NT2/D1 (cell line): Measurements from ENCODE around the gene NRTN.

Source experiments
- DNase-seq: peaks from one replicate; pipeline ENCODE4 v3.0.0-alpha.2; 2011; ENCODE audit warnings: low read depth, low spot score
- H3K27me3 ChIP-seq: 2 replicates; pipeline ENCODE4 v1.6.0; 2011; ENCODE audit warnings: mild to moderate bottlenecking; ENCODE audit not compliant: insufficient read length, insufficient read depth
- H3K36me3 ChIP-seq: 2 replicates; pipeline ENCODE4 v1.6.1; 2011; ENCODE audit warnings: mild to moderate bottlenecking, low read length, mixed read lengths; ENCODE audit not compliant: insufficient read depth, insufficient read length
- H3K4me1 ChIP-seq: 2 replicates; pipeline ENCODE4 v1.5.1; 2011; ENCODE audit not compliant: insufficient read depth, insufficient read length
- H3K4me3 ChIP-seq: 2 replicates; pipeline ENCODE4 v1.5.1; 2011; ENCODE audit warnings: low read depth; ENCODE audit not compliant: insufficient read length
- H3K9ac ChIP-seq: 2 replicates; pipeline ENCODE4 v1.6.0; 2011; ENCODE audit warnings: low read depth; ENCODE audit not compliant: insufficient read length
- H3K9me3 ChIP-seq: 2 replicates; pipeline ENCODE4 v1.5.1; 2011; ENCODE audit warnings: mild to moderate bottlenecking, low read length; ENCODE audit not compliant: insufficient read depth
- SUZ12 ChIP-seq: IDR thresholded peaks from 2 replicates; pipeline ENCODE4 v1.6.1; 2011; ENCODE audit not compliant: insufficient read length, insufficient read depth; ENCODE audit errors: extremely low read depth
- YY1 ChIP-seq: IDR thresholded peaks from 2 replicates; pipeline ENCODE4 v1.6.1; 2011; ENCODE audit not compliant: insufficient read length, insufficient read depth
- ZNF274 ChIP-seq: IDR thresholded peaks from 2 replicates; pipeline ENCODE4 v1.6.1; 2011; ENCODE audit warnings: mild to moderate bottlenecking, low read depth, low read length

The NRTN gene

GRCh38 chr19:5821521-5822180, 16.8 kb downstream of the NRTN start:
- DNase-seq: no peak
- no peaks in the 10 kb centered on the region for H3K36me3 ChIP-seq
- no peaks in the 10 kb centered on the region for H3K9me3 ChIP-seq
- peaks cover 10% of the 10 kb centered on the region for H3K4me1 ChIP-seq
- no peak overlapping the region for H3K4me3 ChIP-seq
- H3K9ac ChIP-seq: no peak overlapping the region
- no peak for TF ChIP-seq YY1
- TF ChIP-seq SUZ12: no peak
- no peaks in the 10 kb centered on the region for H3K27me3 ChIP-seq

GRCh38 chr19:5822181-5822844, 17.4 kb downstream of the NRTN start:
- H3K4me3 ChIP-seq: no peak overlapping the region
- H3K9ac ChIP-seq: peak overlapping the region; percentile 8
- no peaks in the 10 kb centered on the region for H3K9me3 ChIP-seq
- H3K27me3 ChIP-seq: no peaks in the 10 kb centered on the region
- H3K36me3 ChIP-seq: no peaks in the 10 kb centered on the region
- TF ChIP-seq ZNF274: no peak
- TF ChIP-seq SUZ12: no peak
- no peak for TF ChIP-seq YY1
- peaks cover 16% of the 10 kb centered on the region for H3K4me1 ChIP-seq
- no peak for DNase-seq

GRCh38 chr19:5823579-5824281, 18.9 kb downstream of the NRTN start:
- DNase-seq: no peak
- no peaks in the 10 kb centered on the region for H3K27me3 ChIP-seq
- no peaks in the 10 kb centered on the region for H3K36me3 ChIP-seq
- no peak overlapping the region for H3K4me3 ChIP-seq
- peaks cover 17% of the 10 kb centered on the region for H3K4me1 ChIP-seq
- H3K9me3 ChIP-seq: no peaks in the 10 kb centered on the region
- TF ChIP-seq YY1 (no peak), ZNF274 (no peak), SUZ12 (no peak)
- H3K9ac ChIP-seq: no peak overlapping the region

- H3K4me1 ChIP-seq: peaks cover 20% of the 10 kb centered on the region
- H3K9me3 ChIP-seq: no peaks in the 10 kb centered on the region
- no peak for DNase-seq
- H3K4me3 ChIP-seq: no peak overlapping the region
- no peaks in the 10 kb centered on the region for H3K27me3 ChIP-seq
- H3K36me3 ChIP-seq: no peaks in the 10 kb centered on the region
- peak overlapping the region; percentile 42 for H3K9ac ChIP-seq
- TF ChIP-seq YY1 (no peak), SUZ12 (no peak), ZNF274 (no peak)
Measured at GRCh38 chr19:5824751-5825150, 19.9 kb downstream of the NRTN start.

- peak overlapping the region; percentile 42 for H3K9ac ChIP-seq
- no peaks in the 10 kb centered on the region for H3K27me3 ChIP-seq
- H3K4me3 ChIP-seq: no peak overlapping the region
- no peaks in the 10 kb centered on the region for H3K36me3 ChIP-seq
- no peak for DNase-seq
- H3K9me3 ChIP-seq: no peaks in the 10 kb centered on the region
- TF ChIP-seq ZNF274: no peak
- no peak for TF ChIP-seq YY1
- TF ChIP-seq SUZ12: no peak
- peaks cover 22% of the 10 kb centered on the region for H3K4me1 ChIP-seq
Measured at GRCh38 chr19:5825178-5825577, 20.3 kb downstream of the NRTN start.

- DNase-seq: no peak
- H3K27me3 ChIP-seq: no peaks in the 10 kb centered on the region
- no peak overlapping the region for H3K9ac ChIP-seq
- H3K4me3 ChIP-seq: no peak overlapping the region
- TF ChIP-seq SUZ12: no peak
- no peak for TF ChIP-seq ZNF274
- no peak for TF ChIP-seq YY1
- no peaks in the 10 kb centered on the region for H3K9me3 ChIP-seq
- H3K36me3 ChIP-seq: no peaks in the 10 kb centered on the region
- peaks cover 22% of the 10 kb centered on the region for H3K4me1 ChIP-seq
Measured at GRCh38 chr19:5826531-5827341, 21.9 kb downstream of the NRTN start.
